NCI-H2171 (cell line): ENCODE data around the gene PROB1.
"Not testable (repeated sequence)": the region's sequence is repeated elsewhere in the genome, so short reads cannot be mapped to it uniquely, and the experiment has no call there.

Source experiments
- DNase-seq: peaks from one replicate; lab custom pipeline; 2025; lab: John Stamatoyannopoulos, UW

The PROB1 gene

GRCh38 chr5:139394654-139395566 is at the start of gene PROB1:
Gene PROB1, minus strand, starts transcription at chr5:139395104. Its CDS starts 23 bp downstream, at chr5:139395081.
- no peak for DNase-seq

GRCh38 chr5:139443831-139444453 is 49.0 kb upstream of the PROB1 start:
- no peak for DNase-seq

GRCh38 chr5:139440416-139440815 is 45.5 kb upstream of the PROB1 start:
- DNase-seq, result not testable (repeated sequence)

- DNase-seq, result peak; percentile 75
These were observed 44.4 kb upstream of the PROB1 start, which contains the start of gene DNAJC18 for GRCh38 chr5:139439013-139439903. Gene DNAJC18, minus strand, starts transcription at chr5:139439525. Its CDS starts 80 bp downstream, at chr5:139439445.

DNA sequence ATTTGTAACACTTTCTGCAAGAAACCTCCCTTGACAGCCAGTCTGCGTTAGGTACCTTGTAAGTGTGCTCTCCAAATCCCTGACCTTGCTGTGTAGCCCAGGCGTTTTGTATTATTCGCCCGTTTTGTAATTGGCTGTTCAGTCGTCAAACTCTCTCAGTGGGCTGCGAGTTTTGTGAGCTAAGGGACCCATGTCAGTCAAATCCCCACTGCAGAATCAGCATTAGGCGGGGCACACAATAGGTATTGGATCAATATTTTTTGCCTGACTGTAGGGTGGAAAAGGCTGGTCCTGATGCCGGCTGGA is 43.8 kb upstream of the PROB1 start:
- DNase-seq, result no peak

- DNase-seq, result no peak
These were observed 40.8 kb upstream of the PROB1 start for GRCh38 chr5:139435676-139436075.

DNA sequence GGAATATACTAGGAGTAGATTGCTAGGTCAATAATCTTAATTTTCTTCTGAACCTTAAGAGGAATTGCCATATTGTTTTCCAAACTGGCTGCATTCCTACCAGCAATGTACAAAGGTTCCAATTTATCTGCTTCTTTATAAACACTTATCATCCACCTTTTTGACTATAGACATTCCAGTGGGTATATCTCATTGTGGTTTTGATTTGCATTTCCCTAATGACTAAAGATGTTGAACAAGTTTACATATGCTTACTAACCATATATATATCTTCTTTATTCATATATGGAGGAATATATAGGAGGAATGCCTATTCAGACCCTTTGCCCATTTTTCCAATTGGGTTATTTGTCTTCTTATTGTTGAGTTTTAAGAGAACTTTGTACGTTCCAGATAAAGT is 36.8 kb upstream of the PROB1 start:
- no peak for DNase-seq

GRCh38 chr5:139430015-139430414 is 35.1 kb upstream of the PROB1 start:
- no peak for DNase-seq

DNA sequence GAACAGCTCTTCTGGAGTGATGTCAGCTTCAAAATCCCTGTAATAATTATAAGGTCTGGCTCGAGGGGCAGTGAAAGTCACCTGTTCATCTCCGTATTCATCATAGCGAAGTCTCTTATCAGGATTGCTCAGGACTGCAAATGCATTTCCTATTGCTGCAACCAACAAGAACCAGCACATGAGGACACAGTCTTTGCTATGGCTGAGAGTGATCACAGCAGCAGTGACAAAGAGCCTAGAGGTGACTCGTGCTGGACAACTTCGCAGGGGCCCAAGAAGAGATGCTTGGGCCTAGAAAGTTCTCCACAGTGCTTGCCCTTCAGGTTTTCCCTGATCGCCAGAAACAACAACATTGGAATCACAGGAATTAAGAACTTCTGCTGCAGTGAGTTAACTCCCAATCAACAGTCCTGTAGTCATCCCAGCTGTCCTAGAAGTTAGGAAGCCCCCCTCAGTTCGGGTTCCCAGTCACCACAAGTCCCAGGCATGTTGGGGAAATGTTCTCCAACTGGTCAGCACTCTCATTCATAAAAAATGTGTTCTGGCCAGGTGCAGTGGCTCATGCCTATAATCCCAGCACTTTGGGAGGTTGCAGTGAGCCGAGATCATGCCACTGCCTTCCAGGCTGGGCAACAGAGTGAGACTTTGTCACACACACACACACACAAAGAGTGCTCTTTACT is 31.4 kb upstream of the PROB1 start:
- DNase-seq, result no peak

DNA sequence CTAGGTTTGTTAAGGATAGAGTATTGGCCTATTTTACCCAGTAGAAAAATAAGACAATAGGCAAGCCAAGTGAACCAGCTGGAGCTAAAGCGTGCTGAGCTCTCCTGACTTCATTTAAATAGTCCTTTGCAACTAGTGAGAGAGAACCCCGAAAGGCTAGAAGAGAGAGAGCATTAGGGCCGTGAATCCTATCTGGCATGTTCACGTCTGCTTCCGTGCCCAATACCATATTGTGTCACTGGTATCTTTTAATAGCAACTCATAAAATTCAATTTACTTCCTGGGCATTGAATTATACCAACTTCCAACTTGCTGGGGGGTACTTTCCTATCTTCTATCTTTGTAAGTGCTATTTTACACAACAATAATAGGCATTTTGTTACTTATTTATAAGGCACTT is 30.6 kb upstream of the PROB1 start:
- no peak for DNase-seq

DNA sequence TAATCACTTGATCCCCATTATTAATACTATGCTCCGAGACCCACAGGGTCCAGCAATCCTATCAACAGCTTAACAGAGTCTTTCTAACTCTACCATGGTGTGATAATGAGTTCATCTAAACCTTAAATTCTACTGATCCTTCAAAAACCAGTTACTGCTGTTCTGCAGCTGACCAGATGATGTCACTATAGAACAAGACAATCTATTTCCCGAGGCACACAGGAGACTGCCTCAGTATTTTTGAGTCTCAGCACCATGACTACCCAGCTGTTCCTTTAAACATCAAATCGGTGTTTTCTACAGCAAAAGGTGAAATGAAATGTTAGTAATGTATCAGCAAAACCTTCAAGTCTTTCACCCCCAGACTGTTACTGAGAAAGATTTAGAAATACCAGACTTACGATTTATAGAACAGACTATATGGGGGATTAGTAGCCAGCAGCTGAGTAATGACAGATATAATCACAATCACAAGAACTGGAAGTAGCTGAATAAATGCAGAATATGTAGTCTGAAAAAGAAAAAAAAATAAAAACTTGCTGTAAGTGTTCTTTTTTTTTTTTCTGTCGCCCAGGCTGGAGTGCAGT is 27.5 kb upstream of the PROB1 start:
- no peak for DNase-seq

- no peak for DNase-seq
These were observed 24.6 kb upstream of the PROB1 start for GRCh38 chr5:139419226-139420192.

- no peak for DNase-seq
These were observed 23.9 kb upstream of the PROB1 start for GRCh38 chr5:139418793-139419192.

- peak; percentile 45 for DNase-seq
These were observed 22.3 kb upstream of the PROB1 start for GRCh38 chr5:139417214-139417613.

- no peak for DNase-seq
These were observed 21.7 kb upstream of the PROB1 start for GRCh38 chr5:139416651-139417050.

DNA sequence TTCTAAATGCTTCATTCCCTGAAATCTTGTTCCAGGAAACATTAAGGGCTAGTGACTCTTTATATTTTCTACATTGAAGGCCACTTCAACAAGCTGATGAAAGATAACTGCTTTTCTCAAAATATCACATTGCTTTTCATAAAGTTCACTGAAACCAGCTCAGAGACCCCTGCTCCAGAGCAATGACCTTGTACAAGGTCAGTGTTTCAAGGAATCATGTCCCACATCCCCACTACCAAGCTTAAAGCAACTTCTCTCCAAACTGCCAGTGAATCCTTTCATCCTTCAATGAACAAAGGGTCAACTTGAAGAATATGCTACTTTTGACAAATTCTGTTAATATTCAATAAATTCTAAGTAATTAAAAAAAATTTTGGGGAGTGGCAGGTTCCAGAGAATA is 21.0 kb upstream of the PROB1 start:
- no peak for DNase-seq

DNA sequence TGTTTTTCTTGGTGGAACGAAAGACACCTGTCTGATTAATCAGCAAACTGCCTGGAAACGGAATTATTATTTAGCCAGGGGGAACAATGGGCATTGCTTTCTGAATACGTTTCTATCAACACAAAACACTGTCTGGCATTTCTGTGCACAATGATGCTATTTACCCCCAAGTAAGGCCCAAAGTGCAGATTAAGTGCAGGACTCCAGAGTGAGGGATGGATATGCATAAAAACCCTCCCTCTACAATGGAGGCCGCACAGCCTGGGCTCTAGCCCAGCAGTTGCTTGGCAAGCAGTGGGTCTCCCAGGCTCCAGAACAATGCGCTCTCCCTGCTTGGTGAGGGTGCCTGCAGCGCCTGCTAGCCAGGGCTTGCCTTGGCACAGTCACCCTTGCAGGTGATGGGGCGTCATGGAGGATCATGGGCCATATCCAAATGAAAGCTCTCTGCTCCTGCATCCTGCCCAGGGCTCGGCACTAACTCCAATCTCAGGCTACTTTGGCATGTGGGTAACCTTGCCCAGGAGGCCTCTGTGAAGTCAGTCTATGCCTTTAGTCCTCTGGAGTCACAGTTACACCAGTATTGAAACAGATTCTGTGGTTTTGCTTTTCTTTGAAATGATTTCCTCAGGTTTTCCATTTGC is 20.4 kb upstream of the PROB1 start:
- no peak for DNase-seq

GRCh38 chr5:139414581-139415130 is 19.8 kb upstream of the PROB1 start:
- no peak for DNase-seq

DNA sequence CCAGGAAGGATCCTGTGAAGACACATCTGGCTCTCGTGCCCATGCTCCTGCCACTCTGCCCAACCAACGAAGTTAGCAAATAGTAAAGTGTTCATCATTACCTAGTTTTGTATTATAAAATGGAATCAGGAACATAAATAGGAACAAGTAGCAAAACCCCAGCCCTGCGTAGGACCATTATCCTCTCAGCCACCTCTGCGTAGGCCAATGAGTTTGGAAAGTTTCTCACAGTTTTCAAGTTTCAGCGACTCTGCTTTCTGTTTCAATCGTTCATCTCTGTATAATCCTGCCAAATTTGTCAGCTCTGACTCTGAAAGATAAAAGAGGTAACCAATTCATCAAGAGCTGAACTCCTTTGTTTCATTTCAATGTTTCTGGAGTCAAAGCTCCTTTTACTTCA is 19.1 kb upstream of the PROB1 start:
- DNase-seq, result no peak
